Parathyroid adenoma (tissue), 2 donors: Measurements from ENCODE around the gene AFG1L.
"Not testable (repeated sequence)": the region's sequence is repeated elsewhere in the genome, so short reads cannot be mapped to it uniquely, and the experiment has no call there.

ENCODE experiments used
- H2AFZ ChIP-seq: fragments of 300-600 bp; sonication (generic); one replicate; pipeline ENCODE4 v1.7.0; 2017; ENCODE audit warnings: antibody characterized with exemption, mild to moderate bottlenecking
- H3K27ac ChIP-seq: fragments of 300-600 bp; sonication (generic); one replicate; pipeline ENCODE4 v1.7.0; 2017
- H3K27me3 ChIP-seq: fragments of 300-600 bp; sonication (generic); one replicate; pipeline ENCODE4 v1.7.0; 2017; ENCODE audit warnings: low read length; ENCODE audit not compliant: control insufficient read depth, insufficient read depth
- H3K36me3 ChIP-seq: fragments of 300-600 bp; sonication (generic); one replicate; pipeline ENCODE4 v1.7.0; 2017; ENCODE audit warnings: low read length; ENCODE audit not compliant: control insufficient read depth, insufficient read depth
- H3K4me1 ChIP-seq: fragments of 300-600 bp; sonication (generic); one replicate; pipeline ENCODE4 v1.7.0; 2017; ENCODE audit warnings: control low read depth
- H3K4me2 ChIP-seq: fragments of 300-600 bp; sonication (generic); one replicate; pipeline ENCODE4 v1.7.0; 2017; ENCODE audit warnings: low read length
- H3K4me3 ChIP-seq: fragments of 300-600 bp; sonication (generic); one replicate; pipeline ENCODE4 v1.7.0; 2017; ENCODE audit warnings: low read depth, low read length
- H3K79me2 ChIP-seq: fragments of 300-600 bp; sonication (generic); one replicate; pipeline ENCODE4 v1.7.0; 2017; ENCODE audit warnings: control low read depth
- H3K9ac ChIP-seq: fragments of 300-600 bp; sonication (generic); one replicate; pipeline ENCODE4 v1.7.0; 2017; ENCODE audit warnings: mild to moderate bottlenecking
- H3K9me3 ChIP-seq: fragments of 300-600 bp; sonication (generic); one replicate; pipeline ENCODE4 v1.7.0; 2017; ENCODE audit warnings: low read length; ENCODE audit not compliant: control insufficient read depth
- CTCF ChIP-seq: fragments of 300-600 bp; sonication (generic); IDR thresholded peaks from one replicate; pipeline ENCODE4 v1.7.0; 2017; ENCODE audit warnings: antibody characterized with exemption, mild to moderate bottlenecking
- donor health status: primary hyperparathyroidism.

Gene AFG1L

GRCh38 chr6:108442770-108443520, 148.1 kb downstream of the AFG1L start:
- Histone ChIP-seq H3K4me1 (no peaks in the 10 kb centered on the region), H2AFZ (no peak overlapping the region), H3K9ac (no peak overlapping the region), H3K36me3 (no peaks in the 10 kb centered on the region), H3K27ac (no peak overlapping the region), H3K4me3 (no peak overlapping the region), H3K79me2 (no peaks in the 10 kb centered on the region), H3K27me3 (no peaks in the 10 kb centered on the region), H3K9me3 (no peaks in the 10 kb centered on the region), H3K4me2 (no peak overlapping the region)
- TF ChIP-seq CTCF: no peak

- no peak overlapping the region for H3K4me2 ChIP-seq
- H3K9ac ChIP-seq: no peak overlapping the region
- no peaks in the 10 kb centered on the region for H3K4me1 ChIP-seq
- no peak overlapping the region for H3K27ac ChIP-seq
- H3K27me3 ChIP-seq: no peaks in the 10 kb centered on the region
- no peaks in the 10 kb centered on the region for H3K79me2 ChIP-seq
- H3K4me3 ChIP-seq: no peak overlapping the region
- H3K9me3 ChIP-seq: no peaks in the 10 kb centered on the region
- H3K36me3 ChIP-seq: no peaks in the 10 kb centered on the region
- H2AFZ ChIP-seq: no peak overlapping the region
- no peak for TF ChIP-seq CTCF
Observed at GRCh38 chr6:108446629-108447150, 151.8 kb downstream of the AFG1L start.

- Histone ChIP-seq H3K27me3 (no peaks in the 10 kb centered on the region), H3K27ac (no peak overlapping the region), H2AFZ (no peak overlapping the region), H3K4me1 (no peaks in the 10 kb centered on the region), H3K9ac (no peak overlapping the region), H3K4me2 (no peak overlapping the region), H3K36me3 (no peaks in the 10 kb centered on the region), H3K9me3 (no peaks in the 10 kb centered on the region), H3K4me3 (no peak overlapping the region), H3K79me2 (no peaks in the 10 kb centered on the region)
- no peak for TF ChIP-seq CTCF
Observed at GRCh38 chr6:108448481-108448880, 153.6 kb downstream of the AFG1L start.

- not testable (repeated sequence) for H3K79me2 ChIP-seq, H3K9me3 ChIP-seq, H3K4me2 ChIP-seq, H3K27me3 ChIP-seq, H2AFZ ChIP-seq, H3K4me1 ChIP-seq, H3K4me3 ChIP-seq, H3K9ac ChIP-seq, H3K27ac ChIP-seq, H3K36me3 ChIP-seq
Observed at GRCh38 chr6:108449717-108450116, 154.9 kb downstream of the AFG1L start.

GRCh38 chr6:108451816-108452215, 157.0 kb downstream of the AFG1L start:
- H3K4me3 ChIP-seq: no peak overlapping the region
- H2AFZ ChIP-seq: no peak overlapping the region
- H3K9ac ChIP-seq: no peak overlapping the region
- no peak for TF ChIP-seq CTCF
- no peaks in the 10 kb centered on the region for H3K36me3 ChIP-seq
- no peaks in the 10 kb centered on the region for H3K27me3 ChIP-seq
- H3K27ac ChIP-seq: no peak overlapping the region
- H3K4me2 ChIP-seq: no peak overlapping the region
- no peaks in the 10 kb centered on the region for H3K4me1 ChIP-seq
- no peaks in the 10 kb centered on the region for H3K9me3 ChIP-seq
- H3K79me2 ChIP-seq: no peaks in the 10 kb centered on the region
